Panc1 (cell line): ENCODE data around the gene UNC45B.

Source experiments
- POLR2AphosphoS5 ChIP-seq: IDR thresholded peaks from 2 replicates; pipeline ENCODE4 v1.6.1; 2012; ENCODE audit warnings: mild to moderate bottlenecking, low read depth, low read length, moderate library complexity
- SIN3A ChIP-seq: IDR thresholded peaks from 2 replicates; pipeline ENCODE4 v1.6.1; 2012; ENCODE audit warnings: low read depth, mild to moderate bottlenecking, low read length, moderate library complexity, borderline replicate concordance; ENCODE audit not compliant: insufficient read depth
- TCF7L2 ChIP-seq: IDR thresholded peaks from 2 replicates; pipeline ENCODE4 v1.6.1; 2011; ENCODE audit warnings: mild to moderate bottlenecking, low read depth, low read length, inconsistent platforms
- TF ChIP-seq, protein P1 (sequence below): fragments of 450-650 bp; IDR thresholded peaks from 2 replicates; pipeline ENCODE4 v1.5.1; 2017; ENCODE audit warnings: mild to moderate bottlenecking

GRCh38 chr17:35144840-35145239, 2.8 kb upstream of the UNC45B start:
- TF ChIP-seq, protein P1, sequence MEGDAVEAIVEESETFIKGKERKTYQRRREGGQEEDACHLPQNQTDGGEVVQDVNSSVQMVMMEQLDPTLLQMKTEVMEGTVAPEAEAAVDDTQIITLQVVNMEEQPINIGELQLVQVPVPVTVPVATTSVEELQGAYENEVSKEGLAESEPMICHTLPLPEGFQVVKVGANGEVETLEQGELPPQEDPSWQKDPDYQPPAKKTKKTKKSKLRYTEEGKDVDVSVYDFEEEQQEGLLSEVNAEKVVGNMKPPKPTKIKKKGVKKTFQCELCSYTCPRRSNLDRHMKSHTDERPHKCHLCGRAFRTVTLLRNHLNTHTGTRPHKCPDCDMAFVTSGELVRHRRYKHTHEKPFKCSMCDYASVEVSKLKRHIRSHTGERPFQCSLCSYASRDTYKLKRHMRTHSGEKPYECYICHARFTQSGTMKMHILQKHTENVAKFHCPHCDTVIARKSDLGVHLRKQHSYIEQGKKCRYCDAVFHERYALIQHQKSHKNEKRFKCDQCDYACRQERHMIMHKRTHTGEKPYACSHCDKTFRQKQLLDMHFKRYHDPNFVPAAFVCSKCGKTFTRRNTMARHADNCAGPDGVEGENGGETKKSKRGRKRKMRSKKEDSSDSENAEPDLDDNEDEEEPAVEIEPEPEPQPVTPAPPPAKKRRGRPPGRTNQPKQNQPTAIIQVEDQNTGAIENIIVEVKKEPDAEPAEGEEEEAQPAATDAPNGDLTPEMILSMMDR = no peak
- TF ChIP-seq POLR2AphosphoS5 (no peak), TCF7L2 (no peak), SIN3A (no peak)
